ENCODE measurements around the gene RNF128. TPM values are rescaled to one million over a fixed set of nuclear protein-coding genes. Genes with fewer than 3 reads are reported as not detected.

The RNF128 gene
- total RNA-seq, 1 donor from 2014 or later, result 14.9 TPM

GRCh38 chrX:106783716-106784115, 57.2 kb downstream of the RNF128 start:
- Histone ChIP-seq H4K20me1 (ENCODE audit: insufficient read depth, low read length) (no peaks in the 10 kb centered on the region), H3K9me3 (ENCODE audit: insufficient read depth, low read depth, low read length) (no peaks in the 10 kb centered on the region), H3K36me3 (ENCODE audit: insufficient read depth, low read length) (no peaks in the 10 kb centered on the region), H3K4me1 (ENCODE audit: insufficient read depth, low read length) (no peaks in the 10 kb centered on the region), H3K79me2 (ENCODE audit: insufficient read depth, low read length) (no peaks in the 10 kb centered on the region), H3K4me3 (ENCODE audit: insufficient read depth, low read depth, low read length) (no peak overlapping the region), H3K27ac (ENCODE audit: low read depth, low read length) (no peak overlapping the region), H2AFZ (ENCODE audit: low read depth, low read length) (no peak overlapping the region), H3K4me2 (ENCODE audit: low read length) (no peak overlapping the region), H3K27me3 (ENCODE audit: insufficient read depth, low read length) (no peaks in the 10 kb centered on the region), H3K9ac (ENCODE audit: low read length) (no peak overlapping the region)
- DNase-seq (ENCODE audit: low read depth) (no peak), FAIRE-seq (no peak)
- Mint-ChIP-seq H3K36me3 (ENCODE audit: low read depth, unreplicated experiment) (no peaks in the 10 kb centered on the region), H3K4me3 (ENCODE audit: unreplicated experiment) (no peak overlapping the region), H3K4me1 (ENCODE audit: low read depth, unreplicated experiment) (no peaks in the 10 kb centered on the region), H3K9me3 (ENCODE audit: unreplicated experiment) (no peaks in the 10 kb centered on the region), H3K27me3 (ENCODE audit: low read depth, unreplicated experiment) (no peaks in the 10 kb centered on the region), H3K27ac (ENCODE audit: unreplicated experiment) (no peak overlapping the region)
- TF ChIP-seq CTCF (IDR thresholded peaks at IDR 0.05; ENCODE audit: insufficient read depth, low read depth, low read length), result no peak
- TF ChIP-seq EZH2 (IDR thresholded peaks at IDR 0.05; ENCODE audit: insufficient read depth, low read length), result no peak

DNA sequence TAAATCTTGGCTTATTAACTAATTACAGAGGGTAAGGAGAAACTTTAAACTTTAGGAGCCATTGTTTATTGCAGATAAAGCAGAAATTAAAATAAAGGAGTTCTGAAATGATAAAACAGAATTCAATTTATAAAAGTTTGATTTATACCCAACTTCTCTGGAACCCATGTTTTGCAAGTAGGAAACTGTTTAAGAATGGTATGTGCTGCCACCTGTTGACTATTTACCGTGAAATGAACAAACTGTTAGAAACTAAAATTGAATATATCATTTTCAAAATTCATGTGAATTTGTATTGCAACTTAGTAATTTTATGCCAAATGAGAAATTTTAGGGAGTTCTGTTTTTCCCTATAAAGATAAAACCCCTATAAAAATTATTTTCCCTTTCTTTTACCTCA, 65.0 kb downstream of the RNF128 start:
- Histone ChIP-seq H3K36me3 (ENCODE audit: insufficient read depth, low read length) (no peaks in the 10 kb centered on the region), H3K4me3 (ENCODE audit: insufficient read depth, low read depth, low read length) (no peak overlapping the region), H3K9me3 (ENCODE audit: insufficient read depth, low read depth, low read length) (no peaks in the 10 kb centered on the region), H3K4me2 (ENCODE audit: low read length) (no peak overlapping the region), H2AFZ (ENCODE audit: low read depth, low read length) (no peak overlapping the region), H3K27me3 (ENCODE audit: insufficient read depth, low read length) (no peaks in the 10 kb centered on the region), H3K79me2 (ENCODE audit: insufficient read depth, low read length) (no peaks in the 10 kb centered on the region), H4K20me1 (ENCODE audit: insufficient read depth, low read length) (no peaks in the 10 kb centered on the region), H3K4me1 (ENCODE audit: insufficient read depth, low read length) (no peaks in the 10 kb centered on the region), H3K27ac (ENCODE audit: low read depth, low read length) (no peak overlapping the region), H3K9ac (ENCODE audit: low read length) (no peak overlapping the region)
- H3K9me3 Mint-ChIP-seq (ENCODE audit: unreplicated experiment), result no peaks in the 10 kb centered on the region
- H3K36me3 Mint-ChIP-seq (ENCODE audit: low read depth, unreplicated experiment), result no peaks in the 10 kb centered on the region
- H3K4me1 Mint-ChIP-seq (ENCODE audit: low read depth, unreplicated experiment), result no peaks in the 10 kb centered on the region
- TF ChIP-seq EZH2 (IDR thresholded peaks at IDR 0.05; ENCODE audit: insufficient read depth, low read length) (no peak), CTCF (IDR thresholded peaks at IDR 0.05; ENCODE audit: insufficient read depth, low read depth, low read length) (no peak)
- H3K4me3 Mint-ChIP-seq (ENCODE audit: unreplicated experiment), result no peak overlapping the region
- no peak for DNase-seq (ENCODE audit: low read depth)
- H3K27me3 Mint-ChIP-seq (ENCODE audit: low read depth, unreplicated experiment), result no peaks in the 10 kb centered on the region
- H3K27ac Mint-ChIP-seq (ENCODE audit: unreplicated experiment), result no peak overlapping the region
- FAIRE-seq, result peak; percentile 62

DNA sequence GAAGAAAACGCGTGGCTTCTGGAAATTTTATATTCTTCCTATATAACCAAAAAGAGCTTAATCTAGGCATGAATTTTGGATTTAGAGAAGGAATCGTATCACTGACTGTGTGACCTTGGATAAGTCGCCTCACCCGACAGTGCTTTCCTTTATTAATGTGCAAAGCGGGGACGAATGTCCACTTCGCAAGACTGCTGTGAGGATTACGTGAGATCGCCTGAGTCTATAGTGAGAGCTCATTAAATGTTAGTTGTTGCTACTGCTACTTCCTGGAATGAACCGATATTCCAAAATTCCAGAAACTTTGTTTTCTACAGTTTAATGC, 75.5 kb downstream of the RNF128 start:
- H3K9me3 Mint-ChIP-seq (ENCODE audit: unreplicated experiment), result no peaks in the 10 kb centered on the region
- Histone ChIP-seq H3K27me3 (ENCODE audit: insufficient read depth, low read length) (no peaks in the 10 kb centered on the region), H3K9ac (ENCODE audit: low read length) (peak overlapping the region; percentile 97), H3K79me2 (ENCODE audit: insufficient read depth, low read length) (peaks cover 19% of the 10 kb centered on the region), H2AFZ (ENCODE audit: low read depth, low read length) (peak overlapping the region; percentile 83), H3K4me2 (ENCODE audit: low read length) (peak overlapping the region; percentile 93), H3K4me3 (ENCODE audit: insufficient read depth, low read depth, low read length) (peak overlapping the region; percentile 83), H3K27ac (ENCODE audit: low read depth, low read length) (peak overlapping the region; percentile 78), H3K36me3 (ENCODE audit: insufficient read depth, low read length) (no peaks in the 10 kb centered on the region), H3K4me1 (ENCODE audit: insufficient read depth, low read length) (peaks cover 3% of the 10 kb centered on the region), H3K9me3 (ENCODE audit: insufficient read depth, low read depth, low read length) (no peaks in the 10 kb centered on the region), H4K20me1 (ENCODE audit: insufficient read depth, low read length) (no peaks in the 10 kb centered on the region)
- no peak for FAIRE-seq
- DNase-seq (ENCODE audit: low read depth), result peak; percentile 29
- H3K27me3 Mint-ChIP-seq (ENCODE audit: low read depth, unreplicated experiment), result no peaks in the 10 kb centered on the region
- TF ChIP-seq CTCF (IDR thresholded peaks at IDR 0.05; ENCODE audit: insufficient read depth, low read depth, low read length) (no peak), EZH2 (IDR thresholded peaks at IDR 0.05; ENCODE audit: insufficient read depth, low read length) (no peak)
- no peaks in the 10 kb centered on the region for H3K36me3 Mint-ChIP-seq (ENCODE audit: low read depth, unreplicated experiment)
- peak overlapping the region; percentile 81 for H3K27ac Mint-ChIP-seq (ENCODE audit: unreplicated experiment)
- peak overlapping the region; percentile 97 for H3K4me3 Mint-ChIP-seq (ENCODE audit: unreplicated experiment)
- H3K4me1 Mint-ChIP-seq (ENCODE audit: low read depth, unreplicated experiment), result no peaks in the 10 kb centered on the region

All from astrocyte (in vitro differentiated cells and primary cell).